Measurements from ENCODE around the gene C22orf39.

DNA sequence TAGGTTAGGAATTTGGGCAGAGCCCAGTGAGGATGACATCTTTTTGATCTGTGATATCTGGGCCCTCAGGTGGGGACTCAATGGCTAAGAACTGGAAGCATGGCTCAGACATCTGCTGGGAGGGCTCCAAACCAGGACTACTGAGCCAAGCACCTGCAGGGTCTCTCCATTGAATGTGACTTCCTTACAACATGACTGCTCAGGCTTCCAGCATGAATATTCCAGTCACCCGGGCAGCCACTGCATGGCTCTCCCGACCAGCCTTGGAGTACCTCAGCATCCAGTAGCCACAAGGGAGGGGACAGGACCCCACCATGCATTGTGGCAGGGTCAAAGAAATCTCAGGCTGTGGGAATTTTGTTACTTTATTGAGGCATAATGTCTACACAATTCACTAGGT, 40.8 kb upstream of the C22orf39 start:
- TF ChIP-seq POLR2A (IDR thresholded peaks at IDR 0.05) = no peak
- TF ChIP-seq, protein P1, sequence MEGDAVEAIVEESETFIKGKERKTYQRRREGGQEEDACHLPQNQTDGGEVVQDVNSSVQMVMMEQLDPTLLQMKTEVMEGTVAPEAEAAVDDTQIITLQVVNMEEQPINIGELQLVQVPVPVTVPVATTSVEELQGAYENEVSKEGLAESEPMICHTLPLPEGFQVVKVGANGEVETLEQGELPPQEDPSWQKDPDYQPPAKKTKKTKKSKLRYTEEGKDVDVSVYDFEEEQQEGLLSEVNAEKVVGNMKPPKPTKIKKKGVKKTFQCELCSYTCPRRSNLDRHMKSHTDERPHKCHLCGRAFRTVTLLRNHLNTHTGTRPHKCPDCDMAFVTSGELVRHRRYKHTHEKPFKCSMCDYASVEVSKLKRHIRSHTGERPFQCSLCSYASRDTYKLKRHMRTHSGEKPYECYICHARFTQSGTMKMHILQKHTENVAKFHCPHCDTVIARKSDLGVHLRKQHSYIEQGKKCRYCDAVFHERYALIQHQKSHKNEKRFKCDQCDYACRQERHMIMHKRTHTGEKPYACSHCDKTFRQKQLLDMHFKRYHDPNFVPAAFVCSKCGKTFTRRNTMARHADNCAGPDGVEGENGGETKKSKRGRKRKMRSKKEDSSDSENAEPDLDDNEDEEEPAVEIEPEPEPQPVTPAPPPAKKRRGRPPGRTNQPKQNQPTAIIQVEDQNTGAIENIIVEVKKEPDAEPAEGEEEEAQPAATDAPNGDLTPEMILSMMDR (IDR thresholded peaks at IDR 0.05) = no peak
